ENCODE measurements around the gene USP17L30. TPM values are rescaled to one million over a fixed set of nuclear protein-coding genes. Genes with fewer than 3 reads are reported as not detected.
"Not testable (repeated sequence)": the region's sequence is repeated elsewhere in the genome, so short reads cannot be mapped to it uniquely, and the experiment has no call there.

The USP17L30 gene
- total RNA-seq, 1 experiment from 2014 or later: not detected

DNA sequence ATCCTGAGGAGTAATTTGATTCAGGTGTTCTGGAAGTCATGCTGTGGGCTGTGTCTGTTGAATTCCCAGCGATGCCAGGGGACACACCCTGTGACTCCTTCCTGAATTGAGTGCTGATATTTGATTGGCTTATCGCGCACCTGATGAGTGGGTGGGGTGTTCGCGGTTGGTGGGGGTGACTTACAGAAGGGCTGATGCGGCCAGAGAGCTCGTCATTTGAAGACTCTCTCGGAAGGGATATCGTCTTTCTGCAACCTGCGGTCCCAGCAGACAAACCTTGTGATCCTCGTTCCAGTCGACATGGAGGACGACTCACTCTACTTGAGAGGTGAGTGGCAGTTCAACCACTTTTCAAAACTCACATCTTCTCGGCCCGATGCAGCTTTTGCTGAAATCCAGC is 28.6 kb upstream of the USP17L30 start, which contains the start of gene USP17L26:
USP17L26 (plus strand) TSS at position 301 of the 400 bp plus-strand sequence; CDS start at position 301, 0 bp downstream.
- H3K4ac ChIP-seq (ENCODE audit: low read depth, low read length); H3K18ac ChIP-seq (ENCODE audit: insufficient read length, low read depth, low read length); H3K4me2 ChIP-seq (ENCODE audit: insufficient read depth, insufficient read length, low read length); H2BK5ac ChIP-seq (ENCODE audit: insufficient read length, low read length); H3T11ph ChIP-seq (ENCODE audit: low read length); H4K8ac ChIP-seq (replicated peaks; ENCODE audit: insufficient read length, low read depth, low read length); H3K9me3 Mint-ChIP-seq; H2AK5ac ChIP-seq (ENCODE audit: insufficient read length, low read length); H2BK120ac ChIP-seq (ENCODE audit: low read depth, low read length, poor library complexity, severe bottlenecking); H3K27me3 Mint-ChIP-seq (ENCODE audit: low read depth); H3K56ac ChIP-seq (ENCODE audit: insufficient read length, low read depth, low read length); H3K36me3 Mint-ChIP-seq (ENCODE audit: insufficient read depth in 1 of 3, low read depth in 3 of 3); DNase-seq; H3K4me1 Mint-ChIP-seq; H3K27me3 ChIP-seq (ENCODE audit: insufficient read depth, low read length); H2AFZ ChIP-seq (ENCODE audit: low read length); H3K23ac ChIP-seq (ENCODE audit: insufficient read length, low read depth, low read length); H3K9ac ChIP-seq (ENCODE audit: extremely low read depth, insufficient read length, low read length); H4K20me1 ChIP-seq (ENCODE audit: control insufficient read depth, insufficient read depth, insufficient read length); H3K4me1 ChIP-seq (ENCODE audit: insufficient read depth, low read length); H2BK12ac ChIP-seq (ENCODE audit: insufficient read length, low read depth, low read length); H4K5ac ChIP-seq (ENCODE audit: insufficient read length, low read depth, low read length); H3K9me3 ChIP-seq (ENCODE audit: control insufficient read depth, low read depth, low read length); H3K79me2 ChIP-seq (ENCODE audit: insufficient read depth, low read length); H2BK20ac ChIP-seq (ENCODE audit: low read depth, low read length, poor library complexity, severe bottlenecking); H3K4me3 Mint-ChIP-seq; H3K23me2 ChIP-seq (ENCODE audit: insufficient read length, low read depth, low read length, poor library complexity, severe bottlenecking); H3K79me1 ChIP-seq (ENCODE audit: insufficient read depth, low read depth, low read length, poor library complexity, severe bottlenecking); H3K27ac Mint-ChIP-seq; H3K14ac ChIP-seq (ENCODE audit: insufficient read depth, low read length); H2BK15ac ChIP-seq (ENCODE audit: low read depth, low read length); H3K27ac ChIP-seq (ENCODE audit: insufficient read length, low read depth, low read length); H4K91ac ChIP-seq (ENCODE audit: insufficient read length, low read depth, low read length): not testable (repeated sequence)
- WGBS (ENCODE audit: extremely low coverage, insufficient read length, low lambda C conversion rate): no CpG with 5 or more reads among the region's 15 CpGs

GRCh38 chr4:9339103-9339502 is 23.8 kb upstream of the USP17L30 start, which contains the start of gene USP17L5:
USP17L5 (plus strand) TSS chr4:9339403; CDS start chr4:9339403, 0 bp downstream.
- not testable (repeated sequence) for H3K23ac ChIP-seq (ENCODE audit: insufficient read length, low read depth, low read length); H3K4me2 ChIP-seq (ENCODE audit: insufficient read depth, insufficient read length, low read length); H4K5ac ChIP-seq (ENCODE audit: insufficient read length, low read depth, low read length); H3K27me3 Mint-ChIP-seq (ENCODE audit: low read depth); H3K18ac ChIP-seq (ENCODE audit: insufficient read length, low read depth, low read length); H3K9me3 ChIP-seq (ENCODE audit: control insufficient read depth, low read depth, low read length); H3K14ac ChIP-seq (ENCODE audit: insufficient read depth, low read length); H4K8ac ChIP-seq (replicated peaks; ENCODE audit: insufficient read length, low read depth, low read length); H3K79me1 ChIP-seq (ENCODE audit: insufficient read depth, low read depth, low read length, poor library complexity, severe bottlenecking); H3K4me1 ChIP-seq (ENCODE audit: insufficient read depth, low read length); H3K9ac ChIP-seq (ENCODE audit: extremely low read depth, insufficient read length, low read length); DNase-seq; H2AFZ ChIP-seq (ENCODE audit: low read length); H3K27ac ChIP-seq (ENCODE audit: insufficient read length, low read depth, low read length); H4K91ac ChIP-seq (ENCODE audit: insufficient read length, low read depth, low read length); H3T11ph ChIP-seq (ENCODE audit: low read length); H3K36me3 Mint-ChIP-seq (ENCODE audit: insufficient read depth in 1 of 3, low read depth in 3 of 3); H3K9me3 Mint-ChIP-seq; H2BK15ac ChIP-seq (ENCODE audit: low read depth, low read length); H3K23me2 ChIP-seq (ENCODE audit: insufficient read length, low read depth, low read length, poor library complexity, severe bottlenecking); H3K56ac ChIP-seq (ENCODE audit: insufficient read length, low read depth, low read length); H3K4me3 Mint-ChIP-seq; H2BK120ac ChIP-seq (ENCODE audit: low read depth, low read length, poor library complexity, severe bottlenecking); H2BK12ac ChIP-seq (ENCODE audit: insufficient read length, low read depth, low read length); H2BK5ac ChIP-seq (ENCODE audit: insufficient read length, low read length); H3K79me2 ChIP-seq (ENCODE audit: insufficient read depth, low read length); H3K27ac Mint-ChIP-seq; H3K4me1 Mint-ChIP-seq; H2BK20ac ChIP-seq (ENCODE audit: low read depth, low read length, poor library complexity, severe bottlenecking); H2AK5ac ChIP-seq (ENCODE audit: insufficient read length, low read length); H3K27me3 ChIP-seq (ENCODE audit: insufficient read depth, low read length); H3K4ac ChIP-seq (ENCODE audit: low read depth, low read length); H4K20me1 ChIP-seq (ENCODE audit: control insufficient read depth, insufficient read depth, insufficient read length)
- no CpG with 5 or more reads among the region's 15 CpGs for WGBS (ENCODE audit: extremely low coverage, insufficient read length, low lambda C conversion rate)
